DND-41 (cell line): ENCODE measurements around the gene ARL6IP5.

Experiments used
- EZH2 ChIP-seq: IDR thresholded peaks from 3 replicates; pipeline ENCODE4 v1.6.1; 2012; ENCODE audit warnings: borderline replicate concordance, low read depth, mild to moderate bottlenecking, moderate library complexity, low read length, inconsistent platforms; ENCODE audit not compliant: severe bottlenecking
- TF ChIP-seq, protein P1 (sequence below): IDR thresholded peaks from 2 replicates; pipeline ENCODE4 v1.5.1; 2012; ENCODE audit warnings: borderline replicate concordance, low read length, moderate library complexity, mild to moderate bottlenecking; ENCODE audit not compliant: poor library complexity, severe bottlenecking; ENCODE audit errors: extremely low read depth

DNA sequence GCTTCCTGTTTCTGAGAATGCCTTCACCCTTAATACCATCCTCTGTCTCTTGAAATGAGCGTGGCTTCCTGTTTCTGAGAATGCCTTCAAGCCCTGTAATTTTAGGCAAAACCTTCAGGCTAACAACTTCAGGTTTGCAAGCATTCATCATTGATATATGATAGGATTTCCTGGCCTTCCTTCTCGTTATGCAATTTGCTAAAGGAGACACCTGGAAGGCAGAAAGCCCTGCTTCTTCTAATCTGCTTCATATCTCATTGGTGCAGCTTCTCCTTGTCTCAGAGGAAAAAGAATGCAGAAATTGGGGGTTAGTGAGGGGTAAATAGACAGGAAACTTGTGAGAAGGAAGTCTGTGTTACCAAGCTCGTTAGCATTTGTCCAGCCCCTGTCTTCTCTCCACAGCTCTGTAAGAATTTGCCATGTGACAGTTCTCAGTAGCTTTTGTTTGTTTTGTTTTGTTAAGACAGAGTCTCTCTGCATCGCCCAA lies 7.3 kb downstream of the ARL6IP5 start:
- TF ChIP-seq, protein P1, sequence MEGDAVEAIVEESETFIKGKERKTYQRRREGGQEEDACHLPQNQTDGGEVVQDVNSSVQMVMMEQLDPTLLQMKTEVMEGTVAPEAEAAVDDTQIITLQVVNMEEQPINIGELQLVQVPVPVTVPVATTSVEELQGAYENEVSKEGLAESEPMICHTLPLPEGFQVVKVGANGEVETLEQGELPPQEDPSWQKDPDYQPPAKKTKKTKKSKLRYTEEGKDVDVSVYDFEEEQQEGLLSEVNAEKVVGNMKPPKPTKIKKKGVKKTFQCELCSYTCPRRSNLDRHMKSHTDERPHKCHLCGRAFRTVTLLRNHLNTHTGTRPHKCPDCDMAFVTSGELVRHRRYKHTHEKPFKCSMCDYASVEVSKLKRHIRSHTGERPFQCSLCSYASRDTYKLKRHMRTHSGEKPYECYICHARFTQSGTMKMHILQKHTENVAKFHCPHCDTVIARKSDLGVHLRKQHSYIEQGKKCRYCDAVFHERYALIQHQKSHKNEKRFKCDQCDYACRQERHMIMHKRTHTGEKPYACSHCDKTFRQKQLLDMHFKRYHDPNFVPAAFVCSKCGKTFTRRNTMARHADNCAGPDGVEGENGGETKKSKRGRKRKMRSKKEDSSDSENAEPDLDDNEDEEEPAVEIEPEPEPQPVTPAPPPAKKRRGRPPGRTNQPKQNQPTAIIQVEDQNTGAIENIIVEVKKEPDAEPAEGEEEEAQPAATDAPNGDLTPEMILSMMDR, result no peak
- no peak for TF ChIP-seq EZH2
